Liver (tissue), 9 donors: ENCODE measurements around the gene STEEP1. TPM values are rescaled to one million over a fixed set of nuclear protein-coding genes. Genes with fewer than 3 reads are reported as not detected.

ENCODE experiments used
- DNase-seq: peaks from one replicate; pipeline ENCODE4 v3.0.0-alpha.2; 2017; ENCODE audit warnings: low spot score
- H3K27ac ChIP-seq, 2 donors: one replicate each; pipeline ENCODE4 v1.7.0; 2013; ENCODE audit warnings: inconsistent platforms in 2 of 2, low read length in 2 of 2, control low read depth in 1 of 2, low read depth in 1 of 2, mild to moderate bottlenecking in 1 of 2
- H3K27me3 ChIP-seq, 4 donors: one replicate each; pipeline versions ENCODE4 v1.6.1 to v1.7.0; 2013; ENCODE audit warnings: low read length in 3 of 4, inconsistent platforms in 1 of 4, mild to moderate bottlenecking in 1 of 4, moderate library complexity in 1 of 4; ENCODE audit not compliant: control insufficient read depth in 4 of 4, insufficient read depth in 4 of 4
- H3K36me3 ChIP-seq, 4 donors: one replicate each; pipeline versions ENCODE4 v1.6.1 to v1.7.0; 2013; ENCODE audit warnings: low read length in 3 of 4, mild to moderate bottlenecking in 3 of 4, low read depth in 1 of 4, moderate library complexity in 1 of 4; ENCODE audit not compliant: control insufficient read depth in 4 of 4, insufficient read depth in 3 of 4
- H3K4me1 ChIP-seq, 4 donors: one replicate each; pipeline versions ENCODE4 v1.6.1 to v1.7.0; 2013; ENCODE audit warnings: low read length in 3 of 4, mild to moderate bottlenecking in 3 of 4, moderate library complexity in 1 of 4; ENCODE audit not compliant: control insufficient read depth in 4 of 4, insufficient read depth in 4 of 4
- H3K4me3 ChIP-seq, 3 donors: one replicate each; pipeline versions ENCODE4 v1.6.1 to v1.7.0; 2013; ENCODE audit warnings: low read length in 3 of 3, control low read depth in 1 of 3, low read depth in 1 of 3, mild to moderate bottlenecking in 1 of 3
- H3K9ac ChIP-seq, 2 donors: one replicate each; pipeline ENCODE4 v1.7.0; 2013; ENCODE audit warnings: low read length in 2 of 2, mild to moderate bottlenecking in 2 of 2, moderate library complexity in 2 of 2, control low read depth in 1 of 2, low read depth in 1 of 2
- H3K9me3 ChIP-seq, 4 donors: one replicate each; pipeline versions ENCODE4 v1.6.1 to v1.7.0; 2013; ENCODE audit warnings: low read length in 3 of 4; ENCODE audit not compliant: control insufficient read depth in 4 of 4
- ATF3 ChIP-seq: IDR thresholded peaks from 2 replicates; pipeline ENCODE4 v1.6.1; 2016; ENCODE audit warnings: antibody characterized with exemption
- CTCF ChIP-seq: fragments of 150-350 bp; IDR thresholded peaks from 2 replicates; pipeline ENCODE4 v1.5.1; 2017; ENCODE audit warnings: improper control_type of control experiment, low read depth, low read length; ENCODE audit not compliant: missing input control
- EGR1 ChIP-seq, 2 donors: IDR thresholded peaks; 2 replicates each; pipeline ENCODE4 v1.6.1; 2016 to 2018; ENCODE audit warnings: antibody characterized with exemption in 2 of 2, low read depth in 2 of 2
- FOXA1 ChIP-seq: IDR thresholded peaks from 2 replicates; pipeline ENCODE4 v1.6.1; 2016; ENCODE audit warnings: antibody characterized with exemption
- FOXA2 ChIP-seq: IDR thresholded peaks from 2 replicates; pipeline ENCODE4 v1.6.1; 2016; ENCODE audit warnings: antibody characterized with exemption
- GABPA ChIP-seq, 2 donors: IDR thresholded peaks in 1 of 2; conservative IDR thresholded peaks in 1 of 2; 2 replicates each; pipeline ENCODE4 v1.6.1; 2016; ENCODE audit warnings: antibody characterized with exemption in 2 of 2, mild to moderate bottlenecking in 1 of 2, moderate library complexity in 1 of 2
- HNF4A ChIP-seq, 2 donors: conservative IDR thresholded peaks; 2 replicates each; pipeline ENCODE4 v1.6.1; 2016; ENCODE audit warnings: antibody characterized with exemption in 2 of 2, mild to moderate bottlenecking in 2 of 2
- HNF4G ChIP-seq: IDR thresholded peaks from 2 replicates; pipeline ENCODE4 v1.6.1; 2016; ENCODE audit warnings: antibody characterized with exemption
- MAX ChIP-seq: IDR thresholded peaks from 2 replicates; pipeline ENCODE4 v1.6.1; 2016; ENCODE audit warnings: antibody characterized with exemption
- NR2F2 ChIP-seq: IDR thresholded peaks from 2 replicates; pipeline ENCODE4 v1.6.1; 2016; ENCODE audit warnings: antibody characterized with exemption
- RAD21 ChIP-seq, 2 donors: IDR thresholded peaks; 2 replicates each; pipeline ENCODE4 v1.6.1; 2016; ENCODE audit warnings: antibody characterized with exemption in 2 of 2, mild to moderate bottlenecking in 2 of 2
- SP1 ChIP-seq: IDR thresholded peaks from 2 replicates; pipeline ENCODE4 v1.6.1; 2018; ENCODE audit warnings: antibody characterized with exemption, mild to moderate bottlenecking
- YY1 ChIP-seq: IDR thresholded peaks from 2 replicates; pipeline ENCODE4 v1.6.1; 2016; ENCODE audit warnings: antibody characterized with exemption, mild to moderate bottlenecking
- ZBTB33 ChIP-seq: IDR thresholded peaks from 2 replicates; pipeline ENCODE4 v1.6.1; 2016; ENCODE audit warnings: antibody characterized with exemption
- WGBS: extraction: QIAGEN DNeasy Blood & Tissue Kit; methylation state at CpG from one replicate; pipeline ENCODE4 v1.1.7; 2013; 5-methylcytosine and 5-hydroxymethylcytosine counted together
- polyA plus RNA-seq, 2 donors: library from polyadenylated mRNA; stranded (reverse) in 1 of 2; unstranded in 1 of 2; fragments of 200-250 nt in 1 of 2; fragments of >200 nt in 1 of 2; fragmentation: Nextera tagmentation in 1 of 2; extraction: Ambion mirVana in 1 of 2; gene quantifications; one replicate each; pipeline versions ENCODE4 v1.2.1 to v1.2.3, GENCODE V29; 2013 to 2015
- total RNA-seq, 2 donors: library from RNA; depleted of rRNA; stranded (reverse); fragments of >200 nt; gene quantifications; one replicate each; pipeline ENCODE4 v1.2.3, GENCODE V29; 2014
- donor health status: healthy.
- donor health status: healthy.
- donor health status: healthy.
- donor health status: healthy.
- donor health status: healthy.

Gene STEEP1
- total and polyA plus RNA-seq, 4 donors: 4.3 to 14.2 (median 10.2) TPM

GRCh38 chrX:119614776-119615175 is 49.6 kb upstream of the STEEP1 start:
- DNase-seq: no peak
- Histone ChIP-seq H3K27me3 (no peaks in the 10 kb centered on the region), H3K36me3 (no peaks in the 10 kb centered on the region), H3K4me3 (no peak overlapping the region), H3K4me1 (peaks cover 0 to 2% (median 0%) of the 10 kb centered on the region in 4 donors), H3K27ac (no peak overlapping the region), H3K9me3 (no peaks in the 10 kb centered on the region), H3K9ac (no peak overlapping the region)
- TF ChIP-seq GABPA (IDR thresholded peaks at IDR 0.05 in 1 of 2, conservative IDR thresholded peaks at IDR 0.05 in 1 of 2): no peak
- TF ChIP-seq ATF3: no peak
- 86% methylated on average over 13 of the region's 13 CpGs for whole genome bisulfite sequencing

GRCh38 chrX:119607018-119607389 is 41.8 kb upstream of the STEEP1 start:
- Histone ChIP-seq H3K27me3 (no peaks in the 10 kb centered on the region), H3K36me3 (no peaks in the 10 kb centered on the region), H3K27ac (peak overlapping the region; percentile 85 to 96), H3K4me3 (peak overlapping the region; percentile 61 to 67 (median 66)), H3K9me3 (no peaks in the 10 kb centered on the region), H3K9ac (peak overlapping the region; percentile 64 to 87), H3K4me1 (peaks cover 0 to 13% (median 6%) of the 10 kb centered on the region in 4 donors)
- TF ChIP-seq FOXA2: no peak
- no peak for TF ChIP-seq CTCF
- TF ChIP-seq ATF3: no peak
- no peak for TF ChIP-seq EGR1 (IDR thresholded peaks at IDR 0.05; ENCODE audit: low read depth in 2 of 2)
- TF ChIP-seq RAD21 (IDR thresholded peaks at IDR 0.05): no peak
- no peak for TF ChIP-seq MAX
- no peak for TF ChIP-seq YY1
- no peak for TF ChIP-seq ZBTB33
- no peak for TF ChIP-seq HNF4A (conservative IDR thresholded peaks at IDR 0.05)
- no peak for TF ChIP-seq SP1
- TF ChIP-seq HNF4G: no peak
- TF ChIP-seq FOXA1: no peak
- TF ChIP-seq GABPA (IDR thresholded peaks at IDR 0.05 in 1 of 2, conservative IDR thresholded peaks at IDR 0.05 in 1 of 2): no peak
- TF ChIP-seq NR2F2: no peak
- 21% methylated on average over 7 of the region's 7 CpGs for WGBS
- no peak for DNase-seq
